Measurements from ENCODE around the gene RAP1GDS1.
"Not testable (repeated sequence)": the region's sequence is repeated elsewhere in the genome, so short reads cannot be mapped to it uniquely, and the experiment has no call there.

RAP1GDS1 gene

GRCh38 chr4:98352396-98352795, 91.2 kb downstream of the RAP1GDS1 start:
- no peak for DNase-seq

DNA sequence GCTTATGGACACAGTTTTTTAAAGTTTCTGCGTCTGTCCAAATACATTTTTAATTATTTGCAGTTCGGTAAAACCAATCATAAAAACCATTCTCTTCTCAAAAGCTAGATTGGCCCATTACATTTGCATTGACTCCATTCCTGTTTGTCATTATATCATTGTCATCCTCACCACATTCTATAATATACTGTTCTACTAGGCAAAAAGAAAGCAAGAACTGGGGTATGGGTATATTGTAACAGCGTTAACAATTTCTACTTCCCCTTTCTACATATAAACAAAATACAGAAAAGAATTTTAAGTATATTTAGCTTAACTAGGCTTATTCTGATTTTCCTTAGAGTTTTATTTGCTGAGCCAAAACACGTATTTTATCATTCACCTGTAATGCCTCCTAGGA, 91.8 kb downstream of the RAP1GDS1 start:
- no peak for DNase-seq

GRCh38 chr4:98358630-98359248, 97.6 kb downstream of the RAP1GDS1 start:
- no peak for DNase-seq

DNA sequence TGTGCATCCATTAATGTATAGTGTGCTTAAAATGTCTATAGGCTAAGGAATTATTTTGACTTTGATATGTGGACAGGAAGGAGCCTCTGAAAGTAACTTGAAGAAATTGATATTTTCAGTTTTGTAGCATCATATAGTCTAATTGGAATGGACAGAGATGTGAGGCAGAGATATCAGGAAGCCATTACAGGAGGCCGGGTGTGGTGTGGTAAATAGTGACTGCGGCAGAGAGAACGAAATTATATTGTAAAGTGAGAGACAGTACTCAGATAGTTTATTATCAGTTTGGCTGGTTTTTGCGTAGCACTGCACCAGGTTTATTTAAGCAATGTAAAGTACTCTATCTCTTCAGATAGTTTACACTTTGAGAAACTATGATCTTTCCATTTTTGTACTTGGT, 98.5 kb downstream of the RAP1GDS1 start:
- no peak for DNase-seq

DNA sequence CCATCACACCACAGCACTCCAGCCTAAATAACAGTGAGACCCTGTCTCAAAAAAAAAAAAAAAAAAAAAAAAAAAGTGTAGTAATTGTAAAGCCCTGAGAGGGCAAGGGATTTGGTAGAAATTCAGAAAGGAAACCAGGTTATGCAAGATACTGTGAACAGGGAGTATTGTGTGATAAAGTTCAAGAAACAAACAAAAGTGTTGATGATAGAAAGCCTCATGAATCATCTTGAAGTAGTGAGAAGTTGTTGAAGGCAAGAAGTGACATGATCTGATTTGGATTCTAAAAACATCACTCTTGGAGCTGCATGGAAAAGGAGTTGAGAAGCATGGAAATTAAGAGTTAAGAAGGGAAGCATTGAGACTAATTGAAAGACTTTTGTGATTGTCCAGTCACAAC, 102.2 kb downstream of the RAP1GDS1 start:
- no peak for DNase-seq

GRCh38 chr4:98366275-98366674, 105.1 kb downstream of the RAP1GDS1 start:
- DNase-seq: not testable (repeated sequence)

- DNase-seq: not testable (repeated sequence)
Measured at GRCh38 chr4:98368000-98368399, 106.8 kb downstream of the RAP1GDS1 start.

GRCh38 chr4:98369322-98369721, 108.1 kb downstream of the RAP1GDS1 start:
- no peak for DNase-seq

DNA sequence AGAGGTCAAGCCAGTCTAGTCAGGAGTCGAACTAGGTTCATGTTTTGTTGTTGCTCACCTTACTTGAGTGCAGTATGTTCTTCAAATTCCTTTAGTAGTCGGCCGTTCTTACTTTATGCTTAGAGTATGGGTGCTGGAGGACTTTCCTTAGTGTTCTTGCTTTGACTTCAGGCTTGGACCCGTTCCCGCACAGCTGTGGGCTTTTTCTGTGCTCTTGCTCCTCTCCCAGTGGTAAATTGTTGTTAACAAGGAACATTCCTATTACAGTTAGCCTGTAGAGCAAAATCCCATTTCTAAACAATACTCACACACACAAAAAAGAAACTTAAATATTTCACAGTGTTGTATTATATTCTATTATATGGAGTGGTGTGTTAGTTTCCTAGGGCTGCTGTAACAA, 113.5 kb downstream of the RAP1GDS1 start:
- peak in 17 of 56 donors; percentile 2 to 44 (median 9) for DNase-seq

DNA sequence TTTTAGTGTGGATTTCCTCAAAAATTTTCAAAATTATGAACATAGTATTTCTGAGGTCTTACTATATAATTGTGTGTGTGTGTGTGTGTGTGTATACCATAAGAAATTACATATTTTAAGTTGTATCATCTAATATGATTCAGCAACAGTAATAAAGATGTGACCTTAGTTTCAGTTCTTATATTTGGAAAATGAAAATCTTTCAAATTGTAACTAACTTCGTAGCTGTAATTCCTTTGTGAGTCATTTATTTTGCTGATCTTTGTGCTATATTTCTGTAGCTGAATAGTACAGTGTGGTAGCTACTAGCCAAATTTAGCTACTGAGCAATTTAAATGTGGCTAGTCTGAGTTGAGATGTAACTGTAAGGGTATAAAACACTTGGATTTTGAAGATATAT, 116.4 kb downstream of the RAP1GDS1 start:
- no peak for DNase-seq

- DNase-seq: no peak
Measured at GRCh38 chr4:98381306-98381705, 120.1 kb downstream of the RAP1GDS1 start.

DNA sequence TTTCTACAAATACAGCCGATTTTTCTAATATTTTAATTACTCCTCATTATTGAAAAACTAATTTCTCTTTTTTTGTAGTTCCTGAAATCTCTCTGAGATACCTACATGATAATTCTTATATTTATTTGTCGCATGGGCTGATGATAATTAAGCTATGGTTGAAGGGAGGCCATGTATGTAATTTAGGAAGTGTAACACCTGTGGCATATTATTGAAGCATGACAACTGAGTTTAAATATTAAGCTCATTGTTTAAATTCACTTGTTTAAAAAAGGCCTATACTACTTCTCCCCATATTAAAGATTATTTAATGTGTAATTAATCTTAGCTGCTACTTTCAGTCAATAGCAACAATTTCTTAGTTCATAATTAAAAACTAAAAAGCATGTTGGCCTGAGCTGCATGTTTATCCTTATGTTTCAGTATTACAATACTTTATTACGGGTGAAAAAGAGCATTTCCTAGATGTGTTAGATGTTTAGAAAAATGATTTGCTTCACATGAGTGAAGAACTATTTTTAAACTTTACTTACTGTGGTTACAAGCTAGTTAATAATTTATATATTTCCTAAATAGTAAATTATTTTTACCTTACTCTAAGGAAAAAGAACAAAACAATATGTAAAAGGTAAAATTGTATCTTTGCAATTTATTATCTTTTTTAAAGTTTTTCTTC, 122.4 kb downstream of the RAP1GDS1 start:
- DNase-seq: no peak

GRCh38 chr4:98385831-98386230, 124.6 kb downstream of the RAP1GDS1 start:
- no peak for DNase-seq

DNA sequence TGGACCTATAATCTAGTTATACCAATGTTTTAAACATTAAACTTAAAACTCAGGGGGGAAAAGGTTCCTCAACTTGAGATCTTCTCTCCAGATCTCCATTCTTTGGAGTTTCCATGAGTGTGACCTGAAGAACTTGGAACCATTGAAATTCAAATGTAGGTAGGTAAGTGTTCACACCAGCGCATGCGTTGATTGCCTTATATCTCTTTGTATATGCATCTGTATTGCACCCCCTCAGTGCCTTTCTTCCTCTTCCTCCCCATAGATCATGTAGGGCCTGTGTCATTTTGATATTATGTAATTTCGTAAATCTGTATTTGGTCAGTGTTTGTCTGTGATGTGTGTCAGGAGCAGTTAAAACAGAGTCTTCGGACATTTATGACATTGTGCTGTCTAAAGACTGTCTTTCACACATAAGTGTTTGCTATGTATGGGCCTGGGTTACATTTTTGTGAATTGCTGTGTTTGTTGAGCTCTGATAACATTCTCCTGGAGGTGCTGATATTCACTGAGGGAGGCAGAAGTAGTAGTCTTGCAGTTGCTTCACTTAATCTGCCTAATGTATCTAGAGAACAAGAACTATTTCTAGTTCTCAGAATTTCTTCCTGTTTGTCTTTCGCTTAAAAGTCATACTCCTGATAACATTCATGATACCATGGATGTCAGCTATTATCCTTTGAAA, 126.3 kb downstream of the RAP1GDS1 start:
- DNase-seq: no peak

GRCh38 chr4:98394134-98394533, 132.9 kb downstream of the RAP1GDS1 start:
- DNase-seq: no peak

DNA sequence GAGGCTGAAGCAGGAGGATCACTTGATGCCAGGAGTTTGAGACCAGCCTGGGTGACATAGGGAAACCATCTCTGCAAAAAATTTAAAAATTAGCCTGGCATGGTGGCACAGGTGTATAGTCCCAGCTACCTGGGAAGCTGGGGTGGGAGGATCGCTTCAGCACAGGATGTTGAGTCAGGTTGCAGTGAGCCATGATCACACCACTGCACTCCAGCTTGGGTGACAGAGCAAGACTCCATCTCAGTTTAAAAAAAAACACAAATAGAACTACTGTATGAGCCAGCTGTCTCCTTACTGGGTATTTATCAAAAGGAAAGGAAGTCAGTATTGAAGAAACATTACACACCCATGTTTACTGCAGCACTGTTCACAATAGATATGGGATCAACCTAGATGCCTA, 138.7 kb downstream of the RAP1GDS1 start:
- no peak for DNase-seq

DNA sequence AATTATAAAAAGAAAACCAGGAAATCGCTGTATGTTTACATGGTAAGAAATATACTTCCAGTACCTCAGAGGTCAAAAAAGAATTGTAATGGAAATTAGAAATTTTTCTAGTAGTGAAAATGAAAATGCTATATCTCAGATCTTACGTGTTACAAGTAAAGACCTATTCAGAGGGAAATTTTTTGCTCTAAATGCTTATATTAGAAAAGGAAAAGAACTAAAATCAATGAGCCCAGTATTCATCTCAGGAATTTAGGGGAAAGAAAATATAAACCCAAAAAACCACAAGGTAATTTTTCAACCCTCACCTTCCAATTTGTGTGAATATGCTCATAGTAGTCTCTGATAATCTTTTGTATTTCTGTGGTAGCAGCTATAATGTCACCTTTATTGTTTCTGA, 145.6 kb downstream of the RAP1GDS1 start:
- no peak for DNase-seq

- peak in 4 of 56 donors; percentile 0 to 15 (median 2) for DNase-seq
Measured at GRCh38 chr4:98411731-98412130, 150.5 kb downstream of the RAP1GDS1 start.

- no peak for DNase-seq
Measured at GRCh38 chr4:98416844-98417243, 155.7 kb downstream of the RAP1GDS1 start.

GRCh38 chr4:98420151-98420550, 159.0 kb downstream of the RAP1GDS1 start:
- DNase-seq: not testable (repeated sequence)

GRCh38 chr4:98421111-98421510, 159.9 kb downstream of the RAP1GDS1 start:
- no peak for DNase-seq

GRCh38 chr4:98423009-98423408, 161.8 kb downstream of the RAP1GDS1 start:
- no peak for DNase-seq
